ENCODE data around the gene MBOAT7. TPM values are rescaled to one million over a fixed set of nuclear protein-coding genes. Genes with fewer than 3 reads are reported as not detected.
"Not testable (repeated sequence)": the region's sequence is repeated elsewhere in the genome, so short reads cannot be mapped to it uniquely, and the experiment has no call there.

Gene MBOAT7
- total RNA-seq: 100 to 1,000 TPM; 144 to 152 TPM
- long read RNA-seq, transcript MBOAT7-212 (2 exons, 3,039 nt): major isoform, 34 of 260 reads
- long read RNA-seq, transcript MBOAT7-201 (8 exons, 2,529 nt): minor isoform, 16 of 260 reads
- long read RNA-seq, partial matches to known transcripts: 156 of 260 reads
- long read RNA-seq, other reads (novel, unspliced or antisense): 54 of 260 reads

- intact Hi-C loops (cut with DNase I, micrococcal nuclease): no loop called here
- ATAC-seq (peak; percentile 49), DNase-seq (no peak)
Observed at GRCh38 chr19:54189145-54189734, at the start of gene MBOAT7. TSS of gene MBOAT7 (minus strand) at chr19:54189580. CDS start at chr19:54188508, 1,072 bp downstream.

- no peak for DNase-seq
- ATAC-seq: no peak
- intact Hi-C loops (cut with DNase I, micrococcal nuclease): loop anchor here in 1 of 2 donors (5.0 kb wide), 1 partner anchor 67 kb away; no protein-coding TSS in a partner anchor
Observed at GRCh38 chr19:54233941-54234340, 44.6 kb upstream of the MBOAT7 start.

GRCh38 chr19:54231077-54231931 is 41.9 kb upstream of the MBOAT7 start:
- intact Hi-C loops (cut with DNase I, micrococcal nuclease): loop anchor here in 1 of 2 donors (5.0 kb wide), 1 partner anchor 64 kb away; no protein-coding TSS in a partner anchor
- DNase-seq (peak; percentile 86 to 93), ATAC-seq (peak; percentile 99)

- ATAC-seq (no peak), DNase-seq (no peak)
- intact Hi-C loops (cut with DNase I, micrococcal nuclease): loop anchor here in 1 of 2 donors (5.0 kb wide), 1 partner anchor 63 kb away; no protein-coding TSS in a partner anchor
Observed at GRCh38 chr19:54230031-54230430, 40.7 kb upstream of the MBOAT7 start.

- no peak for ATAC-seq
- no peak for DNase-seq
- intact Hi-C loops (cut with DNase I, micrococcal nuclease): no loop called here
Observed at GRCh38 chr19:54229146-54229545, 39.8 kb upstream of the MBOAT7 start.

- intact Hi-C loops (cut with DNase I, micrococcal nuclease); DNase-seq; ATAC-seq: not testable (repeated sequence)
Observed at GRCh38 chr19:54224619-54225018, 35.2 kb upstream of the MBOAT7 start.

- DNase-seq, ATAC-seq: not testable (repeated sequence)
- intact Hi-C loops (cut with DNase I, micrococcal nuclease): loop anchor here in 1 of 2 donors (2.0 kb wide), 1 partner anchor 21 kb away; no protein-coding TSS in a partner anchor
Observed at GRCh38 chr19:54223937-54224281, 34.5 kb upstream of the MBOAT7 start.

GRCh38 chr19:54223277-54223936 is 34.0 kb upstream of the MBOAT7 start:
- intact Hi-C loops (cut with DNase I, micrococcal nuclease): loop anchor here in 1 of 2 donors (2.0 kb wide), 1 partner anchor 21 kb away; no protein-coding TSS in a partner anchor
- ATAC-seq: peak; percentile 13
- not testable (repeated sequence) for DNase-seq

GRCh38 chr19:54222474-54223276 is 33.3 kb upstream of the MBOAT7 start, which contains the start of gene LILRB3:
TSS of gene LILRB3 (minus strand) at chr19:54223007. CDS start at chr19:54222976, 31 bp downstream.
- intact Hi-C loops (cut with DNase I, micrococcal nuclease): loop anchor here in 1 of 2 donors (2.0 kb wide), 1 partner anchor 22 kb away; no protein-coding TSS in a partner anchor

GRCh38 chr19:54221947-54222346 is 32.6 kb upstream of the MBOAT7 start:
- DNase-seq: not testable (repeated sequence)
- intact Hi-C loops (cut with DNase I, micrococcal nuclease): loop anchor here in 1 of 2 donors (2.0 kb wide), 1 partner anchor 23 kb away; no protein-coding TSS in a partner anchor

More at GRCh38 chr19:54222474-54223276, 33.3 kb upstream of the MBOAT7 start, which contains the start of gene LILRB3:
- peak; percentile 39 for ATAC-seq
- not testable (repeated sequence) for DNase-seq

GRCh38 chr19:54219702-54220101 is 30.3 kb upstream of the MBOAT7 start:
- intact Hi-C loops (cut with DNase I, micrococcal nuclease); ATAC-seq; DNase-seq: not testable (repeated sequence)

More at GRCh38 chr19:54221947-54222346, 32.6 kb upstream of the MBOAT7 start:
- ATAC-seq: not testable (repeated sequence)

- no peak for ATAC-seq
- intact Hi-C loops (cut with DNase I, micrococcal nuclease): no loop called here
- peak in 1 of 2 donors; percentile 21 for DNase-seq
Observed at GRCh38 chr19:54218960-54219661, 29.7 kb upstream of the MBOAT7 start.

GRCh38 chr19:54218259-54218658 is 28.9 kb upstream of the MBOAT7 start:
- intact Hi-C loops (cut with DNase I, micrococcal nuclease): no loop called here
- ATAC-seq: no peak
- DNase-seq: peak in 1 of 2 donors; percentile 17

- peak in 1 of 2 donors; percentile 14 for DNase-seq
- ATAC-seq; intact Hi-C loops (cut with DNase I, micrococcal nuclease): not testable (repeated sequence)
Observed at GRCh38 chr19:54217517-54218247, 28.3 kb upstream of the MBOAT7 start.

GRCh38 chr19:54216869-54217268 is 27.5 kb upstream of the MBOAT7 start:
- no peak for ATAC-seq
- DNase-seq: peak in 1 of 2 donors; percentile 12
- intact Hi-C loops (cut with DNase I, micrococcal nuclease): no loop called here

GRCh38 chr19:54214734-54215133 is 25.4 kb upstream of the MBOAT7 start:
- intact Hi-C loops (cut with DNase I, micrococcal nuclease); ATAC-seq; DNase-seq: not testable (repeated sequence)
